ENCODE data around the gene CHGA. TPM values are rescaled to one million over a fixed set of nuclear protein-coding genes. Genes with fewer than 3 reads are reported as not detected.
A peak's percentile ranks its signal among the peaks of the same experiment; 100 is the strongest.

The CHGA gene
- total and polyA plus RNA-seq, 10 donors, result 0.09 to 0.20 TPM; not detected in 8

DNA sequence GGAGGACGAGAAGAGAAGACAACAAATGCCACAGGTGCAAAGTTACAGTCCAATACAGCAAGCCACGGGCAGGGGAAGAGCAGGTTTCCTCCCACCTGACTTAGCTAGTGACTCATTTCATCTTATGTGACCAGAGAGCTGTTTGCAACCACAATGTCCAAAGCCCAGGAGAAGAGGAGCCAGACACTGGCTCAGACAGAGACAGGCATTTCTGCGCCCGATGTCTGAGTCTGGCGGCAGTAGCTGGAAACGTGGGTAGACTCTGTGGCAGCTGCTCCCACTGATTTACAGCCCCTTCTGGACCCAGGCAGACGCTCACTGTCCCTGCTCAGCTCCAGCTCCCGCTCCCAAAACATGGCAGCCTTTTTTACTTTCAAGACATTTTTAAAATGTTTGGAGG, 60.0 kb downstream of the CHGA start:
- peaks cover 0 to 42% (median 29%) of the 10 kb centered on the region in 8 donors for H3K9me3 ChIP-seq
- intact Hi-C loops (cut with DNase I; ENCODE audit: low total_unique reads), result no loop called here
- H3K4me1 ChIP-seq, result peaks cover 0 to 40% (median 20%) of the 10 kb centered on the region in 6 donors
- TF ChIP-seq, protein P1, sequence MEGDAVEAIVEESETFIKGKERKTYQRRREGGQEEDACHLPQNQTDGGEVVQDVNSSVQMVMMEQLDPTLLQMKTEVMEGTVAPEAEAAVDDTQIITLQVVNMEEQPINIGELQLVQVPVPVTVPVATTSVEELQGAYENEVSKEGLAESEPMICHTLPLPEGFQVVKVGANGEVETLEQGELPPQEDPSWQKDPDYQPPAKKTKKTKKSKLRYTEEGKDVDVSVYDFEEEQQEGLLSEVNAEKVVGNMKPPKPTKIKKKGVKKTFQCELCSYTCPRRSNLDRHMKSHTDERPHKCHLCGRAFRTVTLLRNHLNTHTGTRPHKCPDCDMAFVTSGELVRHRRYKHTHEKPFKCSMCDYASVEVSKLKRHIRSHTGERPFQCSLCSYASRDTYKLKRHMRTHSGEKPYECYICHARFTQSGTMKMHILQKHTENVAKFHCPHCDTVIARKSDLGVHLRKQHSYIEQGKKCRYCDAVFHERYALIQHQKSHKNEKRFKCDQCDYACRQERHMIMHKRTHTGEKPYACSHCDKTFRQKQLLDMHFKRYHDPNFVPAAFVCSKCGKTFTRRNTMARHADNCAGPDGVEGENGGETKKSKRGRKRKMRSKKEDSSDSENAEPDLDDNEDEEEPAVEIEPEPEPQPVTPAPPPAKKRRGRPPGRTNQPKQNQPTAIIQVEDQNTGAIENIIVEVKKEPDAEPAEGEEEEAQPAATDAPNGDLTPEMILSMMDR (IDR thresholded peaks at IDR 0.05 in 8 of 11, conservative IDR thresholded peaks at IDR 0.05 in 3 of 11), result no peak
- TF ChIP-seq POLR2A (IDR thresholded peaks at IDR 0.05) (no peak), POLR2AphosphoS5 (IDR thresholded peaks at IDR 0.05) (no peak)
- no peak overlapping the region for H3K4me3 ChIP-seq
- peaks cover 0 to 86% (median 10%) of the 10 kb centered on the region in 6 donors for H3K36me3 ChIP-seq
- peak; percentile 31 for DNase-seq
- 88 to 96% (median 91%) methylated on average over 8 of the region's 8 CpGs for WGBS, 5 donors
- H3K27ac ChIP-seq, result no peak overlapping the region
- H3K27me3 ChIP-seq (replicated peaks in 1 of 7), result no peaks in the 10 kb centered on the region

GRCh38 chr14:92984082-92984788, 61.3 kb downstream of the CHGA start:
- peak; percentile 41 for DNase-seq
- peaks cover 0 to 86% (median 4%) of the 10 kb centered on the region in 6 donors for H3K36me3 ChIP-seq
- WGBS, 5 donors, result 75 to 83% (median 81%) methylated on average over 5 of the region's 5 CpGs
- TF ChIP-seq POLR2AphosphoS5 (IDR thresholded peaks at IDR 0.05) (no peak), POLR2A (IDR thresholded peaks at IDR 0.05) (no peak)
- TF ChIP-seq, protein P1 (IDR thresholded peaks at IDR 0.05 in 8 of 11, conservative IDR thresholded peaks at IDR 0.05 in 3 of 11), result no peak
- H3K4me1 ChIP-seq, result peaks cover 0 to 42% (median 22%) of the 10 kb centered on the region in 6 donors
- H3K9me3 ChIP-seq, result peaks cover 0 to 29% (median 16%) of the 10 kb centered on the region in 8 donors
- intact Hi-C loops (cut with DNase I; ENCODE audit: low total_unique reads), result no loop called here
- no peak overlapping the region for H3K4me3 ChIP-seq
- no peaks in the 10 kb centered on the region for H3K27me3 ChIP-seq (replicated peaks in 1 of 7)
- H3K27ac ChIP-seq, result peak overlapping the region in 5 of 8 donors; percentile 26 to 65 (median 57)

Other genes with a start within 250 kb of the CHGA start
- gene LGMN, start 174.5 kb upstream of the CHGA start, total RNA-seq, result 100 to 1,000 TPM; 121 to 270 (median 258) TPM
- gene LGMN, start 174.5 kb upstream of the CHGA start, polyA plus RNA-seq, result 10 to 100 TPM; 56.6 to 99.7 (median 84.0) TPM
- 10 to 100 TPM; 23.1 to 37.0 (median 30.6) TPM for gene GOLGA5, start 128.8 kb upstream of the CHGA start, total RNA-seq
- gene GOLGA5, start 128.8 kb upstream of the CHGA start, polyA plus RNA-seq, result 10 to 100 TPM; 16.7 to 22.6 (median 18.8) TPM
- gene ITPK1, start 192.8 kb downstream of the CHGA start, total RNA-seq, result 100 to 1,000 TPM in 1 of 7 donors, 10 to 100 TPM in 6; 63.8 to 123 (median 75.6) TPM
- gene ITPK1, start 192.8 kb downstream of the CHGA start, polyA plus RNA-seq, result 10 to 100 TPM; 22.9 to 46.0 (median 23.9) TPM